ENCODE measurements around the gene TSPEAR.

TSPEAR gene

GRCh38 chr21:44738621-44739020 lies 27.2 kb upstream of the TSPEAR start:
- H3K27ac ChIP-seq: no peak overlapping the region
- no peak for TF ChIP-seq CTCF (conservative IDR thresholded peaks at IDR 0.05)

GRCh38 chr21:44737706-44738354 lies 26.5 kb upstream of the TSPEAR start:
- H3K27ac ChIP-seq: no peak overlapping the region
- TF ChIP-seq CTCF (conservative IDR thresholded peaks at IDR 0.05): no peak

- H3K27ac ChIP-seq: no peak overlapping the region
- no peak for TF ChIP-seq CTCF (conservative IDR thresholded peaks at IDR 0.05)
Observed at GRCh38 chr21:44736291-44737004, 25.1 kb upstream of the TSPEAR start.

DNA sequence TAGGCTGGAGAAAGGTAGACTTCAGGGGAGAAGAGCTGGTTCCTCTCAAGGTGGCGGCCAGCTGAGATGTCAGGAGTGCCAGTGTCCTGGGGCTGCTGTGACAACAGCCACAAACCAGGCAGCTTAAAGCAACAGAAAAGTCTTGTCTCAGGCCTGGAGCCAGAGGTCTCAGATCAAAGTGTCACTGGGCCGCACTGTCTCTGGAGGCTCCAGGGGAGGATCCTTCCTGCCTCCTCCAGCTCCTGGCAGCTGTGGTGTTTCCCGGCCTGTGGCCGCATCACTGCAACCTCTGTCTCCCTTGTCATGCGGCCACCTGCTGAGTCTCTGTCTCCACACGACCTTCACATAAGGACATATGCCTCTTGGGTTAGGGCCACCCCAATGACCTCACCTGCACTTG lies 24.4 kb upstream of the TSPEAR start:
- TF ChIP-seq CTCF (conservative IDR thresholded peaks at IDR 0.05): no peak
- no peak overlapping the region for H3K27ac ChIP-seq

DNA sequence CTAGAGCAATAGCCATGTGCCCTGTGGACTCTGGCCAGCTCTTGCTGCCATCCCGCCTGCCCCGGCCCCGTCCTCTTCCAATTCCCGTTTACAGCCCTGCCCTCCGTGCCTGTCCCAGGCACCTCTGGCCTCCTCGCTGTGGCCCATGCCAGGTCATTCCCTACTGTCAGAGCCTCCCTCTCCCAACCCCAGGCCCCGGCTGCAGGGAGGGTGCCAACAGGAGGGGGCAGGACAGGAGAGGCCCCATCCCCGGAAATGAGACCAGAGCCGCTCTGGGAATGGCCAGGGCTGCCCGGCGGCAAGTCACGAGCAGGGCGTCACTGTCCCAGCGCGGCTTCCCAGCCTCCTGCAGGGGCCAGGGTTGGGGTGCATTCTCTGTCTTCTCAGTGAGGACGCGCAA lies 23.5 kb upstream of the TSPEAR start:
- H3K27ac ChIP-seq: no peak overlapping the region
- TF ChIP-seq CTCF (conservative IDR thresholded peaks at IDR 0.05): no peak

DNA sequence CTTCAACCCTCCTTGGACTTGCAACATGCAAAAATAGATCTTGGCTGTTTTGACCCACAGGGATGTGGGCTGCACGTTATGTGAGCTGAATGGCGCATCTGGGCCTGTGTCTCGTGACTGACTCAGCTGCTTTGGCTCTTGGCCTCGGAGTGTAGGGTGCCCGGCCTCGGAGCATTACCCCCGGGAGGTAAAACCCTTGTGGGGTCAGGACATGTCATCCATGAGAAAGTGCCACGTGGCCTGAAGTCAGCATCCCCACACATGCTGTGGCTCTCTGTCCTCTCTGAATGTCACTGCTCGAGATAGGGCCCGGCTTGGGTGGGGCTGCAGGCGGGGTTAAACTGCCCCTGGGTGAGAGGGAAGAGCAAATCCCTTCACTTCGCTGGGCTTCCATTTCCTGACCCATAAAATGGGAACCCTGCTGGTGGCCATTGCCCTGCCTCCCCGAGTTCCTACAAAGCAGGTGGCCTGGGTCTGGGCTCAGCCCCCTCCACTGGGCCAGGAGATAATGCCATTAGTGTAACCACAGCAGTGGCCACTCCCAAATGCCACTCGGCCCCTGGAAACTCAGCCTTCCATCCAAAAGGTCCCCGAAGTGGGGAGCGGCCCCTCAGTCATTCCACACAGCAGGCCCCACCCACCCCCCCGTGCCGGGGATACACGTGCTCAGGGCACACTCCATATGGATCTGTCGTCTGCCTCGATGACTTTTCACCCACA lies 22.8 kb upstream of the TSPEAR start:
- no peak for TF ChIP-seq CTCF (conservative IDR thresholded peaks at IDR 0.05)
- H3K27ac ChIP-seq: no peak overlapping the region

- TF ChIP-seq CTCF (conservative IDR thresholded peaks at IDR 0.05): no peak
- H3K27ac ChIP-seq: no peak overlapping the region
Observed at GRCh38 chr21:44732956-44733355, 21.6 kb upstream of the TSPEAR start.
